Endodermal cell (in vitro differentiated cells): ENCODE results near the gene CPNE6. TPM values are rescaled to one million over a fixed set of nuclear protein-coding genes. Genes with fewer than 3 reads are reported as not detected.

Source experiments
- DNase-seq: peaks from one replicate; pipeline ENCODE4 v3.0.0-alpha.2; 2017
- H3K27ac ChIP-seq: 2 replicates; pipeline ENCODE4 v1.5.1; 2013; ENCODE audit warnings: mild to moderate bottlenecking, low read depth, low read length, moderate library complexity
- H3K27me3 ChIP-seq: 2 replicates; pipeline ENCODE4 v1.6.1; 2013; ENCODE audit warnings: mild to moderate bottlenecking, low read length, moderate library complexity; ENCODE audit not compliant: insufficient read depth, control insufficient read depth, poor library complexity, severe bottlenecking
- H3K36me3 ChIP-seq: 2 replicates; pipeline ENCODE4 v1.7.0; 2013; ENCODE audit warnings: mild to moderate bottlenecking, low read length, moderate library complexity; ENCODE audit not compliant: control insufficient read depth, insufficient read depth
- H3K4me1 ChIP-seq: one replicate; pipeline ENCODE4 v1.7.0; 2013; ENCODE audit warnings: low read length; ENCODE audit not compliant: control insufficient read depth, insufficient read depth
- H3K4me3 ChIP-seq: 2 replicates; pipeline ENCODE4 v1.5.1; 2013; ENCODE audit warnings: mild to moderate bottlenecking, low read length, moderate library complexity
- H3K9ac ChIP-seq: 2 replicates; pipeline ENCODE4 v1.6.1; 2013; ENCODE audit warnings: mild to moderate bottlenecking, low read length, moderate library complexity; ENCODE audit not compliant: poor library complexity, severe bottlenecking; ENCODE audit errors: extremely low read depth
- H3K9me3 ChIP-seq: 2 replicates; pipeline ENCODE4 v1.6.1; 2013; ENCODE audit warnings: mild to moderate bottlenecking, low read length, moderate library complexity; ENCODE audit not compliant: control insufficient read depth
- H3K27ac Mint-ChIP-seq: 2 replicates; pipeline ENCODE4 v1.8.0; 2020; ENCODE audit warnings: mixed read lengths
- H3K27me3 Mint-ChIP-seq: 2 replicates; pipeline ENCODE4 v1.8.0; 2021; ENCODE audit warnings: mild to moderate bottlenecking, mixed read lengths; ENCODE audit not compliant: insufficient read depth
- H3K36me3 Mint-ChIP-seq: 2 replicates; pipeline ENCODE4 v1.8.0; 2020; ENCODE audit warnings: low read depth, mixed read lengths
- H3K4me1 Mint-ChIP-seq: 2 replicates; pipeline ENCODE4 v1.8.0; 2020; ENCODE audit warnings: mixed read lengths
- H3K4me3 Mint-ChIP-seq: 2 replicates; pipeline ENCODE4 v1.8.0; 2020; ENCODE audit warnings: mild to moderate bottlenecking, moderate library complexity, mixed read lengths
- H3K9me3 Mint-ChIP-seq: 2 replicates; pipeline ENCODE4 v1.8.0; 2020; ENCODE audit warnings: mild to moderate bottlenecking, mixed read lengths
- CTCF ChIP-seq: fragments of 200-600 bp; sonication (generic); conservative IDR thresholded peaks from 2 replicates; pipeline ENCODE4 v1.5.0; 2021; ENCODE audit warnings: antibody characterized with exemption, mild to moderate bottlenecking
- WGBS, 2 experiments: methylation state at CpG; one replicate each; pipeline versions ENCODE4 v1.1.5 to v1.1.7; 2013; ENCODE audit warnings: missing lambda C conversion rate in 2 of 2, mixed read lengths in 1 of 2; ENCODE audit not compliant: insufficient coverage in 1 of 2, insufficient read length in 1 of 2; 5-methylcytosine and 5-hydroxymethylcytosine counted together
- total RNA-seq, 2 donors: library from RNA; stranded (reverse); fragmentation: NEBNext Ultra II Directional in 1 of 2; extraction: Animal tissue kit (Norgen Biotek cat#: 25700) in 1 of 2; gene quantifications; 2 replicates in 1 of 2; 3 replicates in 1 of 2; pipeline ENCODE4 v1.2.1, GENCODE V29; 2021

The CPNE6 gene
- total RNA-seq, 2 donors from 2014 or later: not detected

- no peak for TF ChIP-seq CTCF
- Mint-ChIP-seq H3K4me3 (no peak overlapping the region), H3K27me3 (peaks cover 24% of the 10 kb centered on the region)
These were observed 15.6 kb downstream of the CPNE6 start for GRCh38 chr14:24087004-24087403.

GRCh38 chr14:24088095-24088494 is 16.7 kb downstream of the CPNE6 start:
- WGBS, 2 experiments: 91 to 100% methylated on average over 1 to 2 of the region's 2 CpGs
- Mint-ChIP-seq H3K9me3 (no peaks in the 10 kb centered on the region), H3K36me3 (no peaks in the 10 kb centered on the region), H3K27me3 (peaks cover 22% of the 10 kb centered on the region), H3K4me1 (peaks cover 39% of the 10 kb centered on the region), H3K27ac (no peak overlapping the region), H3K4me3 (no peak overlapping the region)
- Histone ChIP-seq H3K9ac (no peak overlapping the region), H3K9me3 (no peaks in the 10 kb centered on the region), H3K27ac (no peak overlapping the region), H3K36me3 (no peaks in the 10 kb centered on the region), H3K4me3 (no peak overlapping the region), H3K4me1 (peaks cover 13% of the 10 kb centered on the region), H3K27me3 (peaks cover 16% of the 10 kb centered on the region)
- DNase-seq: no peak
- no peak for TF ChIP-seq CTCF

More at GRCh38 chr14:24087004-24087403, 15.6 kb downstream of the CPNE6 start:
- H3K36me3 Mint-ChIP-seq: no peaks in the 10 kb centered on the region
- H3K27me3 ChIP-seq: peaks cover 27% of the 10 kb centered on the region
- H3K27ac Mint-ChIP-seq: no peak overlapping the region
- WGBS, 2 experiments: 90 to 100% methylated on average over 1 of the region's 1 CpG
- H3K36me3 ChIP-seq: no peaks in the 10 kb centered on the region
- peaks cover 37% of the 10 kb centered on the region for H3K4me1 Mint-ChIP-seq
- H3K4me3 ChIP-seq: peak overlapping the region; percentile 30
- H3K9me3 ChIP-seq: no peaks in the 10 kb centered on the region
- no peak overlapping the region for H3K27ac ChIP-seq
- H3K9me3 Mint-ChIP-seq: no peaks in the 10 kb centered on the region
- DNase-seq: no peak
- no peak overlapping the region for H3K9ac ChIP-seq
- peaks cover 16% of the 10 kb centered on the region for H3K4me1 ChIP-seq

- H3K36me3 ChIP-seq: no peaks in the 10 kb centered on the region
- Mint-ChIP-seq H3K4me1 (peaks cover 43% of the 10 kb centered on the region), H3K36me3 (no peaks in the 10 kb centered on the region), H3K9me3 (no peaks in the 10 kb centered on the region), H3K27ac (no peak overlapping the region), H3K4me3 (no peak overlapping the region), H3K27me3 (peaks cover 15% of the 10 kb centered on the region)
- no peak overlapping the region for H3K4me3 ChIP-seq
- H3K27me3 ChIP-seq: no peaks in the 10 kb centered on the region
- no peak for TF ChIP-seq CTCF
- 91 to 100% methylated on average over 4 of the region's 6 CpGs for WGBS, 2 experiments
- no peak overlapping the region for H3K27ac ChIP-seq
- DNase-seq: no peak
- H3K4me1 ChIP-seq: peaks cover 13% of the 10 kb centered on the region
- no peak overlapping the region for H3K9ac ChIP-seq
- H3K9me3 ChIP-seq: no peaks in the 10 kb centered on the region
These were observed 18.5 kb downstream of the CPNE6 start for GRCh38 chr14:24089890-24090289.
